Upper lobe of left lung (tissue), 6 donors: ENCODE measurements around the gene MYO1C. TPM values are rescaled to one million over a fixed set of nuclear protein-coding genes. Genes with fewer than 3 reads are reported as not detected.

Experiments
- ATAC-seq, 2 donors: fragments of 200-7000 bp; cut with Tn5 transposase; one replicate each; pipeline ENCODE4 v1.9.1; 2022; ENCODE audit warnings: mild to moderate bottlenecking in 2 of 2, moderate library complexity in 2 of 2; ENCODE audit not compliant: low FRiP score in 2 of 2
- DNase-seq, 2 donors: peaks; one replicate each; pipeline ENCODE4 v3.0.0-alpha.2; 2019 to 2020
- H3K27ac ChIP-seq, 4 donors: fragments of 200-600 bp; sonication (generic); one replicate each; pipeline ENCODE4 v1.5.1; 2016 to 2019
- H3K27me3 ChIP-seq, 4 donors: fragments of 200-600 bp; sonication (generic); one replicate each; pipeline ENCODE4 v1.5.1; 2017 to 2019
- H3K36me3 ChIP-seq, 4 donors: fragments of 200-600 bp; sonication (generic); one replicate each; pipeline ENCODE4 v1.5.1; 2016 to 2019
- H3K4me1 ChIP-seq, 4 donors: fragments of 200-600 bp; sonication (generic); one replicate each; pipeline ENCODE4 v1.5.1; 2018 to 2019
- H3K4me3 ChIP-seq, 4 donors: fragments of 200-600 bp; sonication (generic); one replicate each; pipeline ENCODE4 v1.5.1; 2017 to 2019; ENCODE audit warnings: mild to moderate bottlenecking in 2 of 4, moderate library complexity in 1 of 4
- H3K9me3 ChIP-seq, 4 donors: fragments of 200-600 bp; sonication (generic); one replicate each; pipeline ENCODE4 v1.5.1; 2018 to 2019
- EP300 ChIP-seq, 4 donors: sonication (generic); formaldehyde crosslinking; IDR thresholded peaks; one replicate each; pipeline ENCODE4 v1.5.1; 2017; ENCODE audit warnings: antibody characterized with exemption in 4 of 4, control low read depth in 2 of 4
- POLR2A ChIP-seq, 4 donors: fragments of 450-650 bp; IDR thresholded peaks; one replicate each; pipeline ENCODE4 v1.5.1; 2016 to 2017; ENCODE audit warnings: antibody characterized with exemption in 4 of 4, mild to moderate bottlenecking in 2 of 4
- POLR2AphosphoS5 ChIP-seq, 2 donors: sonication (generic); formaldehyde crosslinking; IDR thresholded peaks; one replicate each; pipeline ENCODE4 v1.5.1; 2017; ENCODE audit warnings: antibody characterized with exemption in 2 of 2
- WGBS, 2 donors: methylation state at CpG; one replicate each; pipeline ENCODE4 v1.1.5; 2017 to 2018; 5-methylcytosine and 5-hydroxymethylcytosine counted together
- total RNA-seq, 6 donors: library from RNA; depleted of rRNA in 4 of 6; stranded (reverse); fragments of >200 nt in 4 of 6; gene quantifications; one replicate each; pipeline versions ENCODE4 v1.1.0 to v1.2.1, GENCODE V29; 2016 to 2021
- TF ChIP-seq, protein P1 (sequence below), 6 experiments: fragments of 450-650 bp in 4 of 6; fragments of 200-600 bp in 2 of 6; sonication (generic) in 2 of 6; IDR thresholded peaks; one replicate each; pipeline ENCODE4 v1.5.1; 2016 to 2019; ENCODE audit warnings: antibody characterized with exemption in 6 of 6
- donor health status: DM: no; HTN: no; CAD: no; lungs with moderate emphysema.
- donor health status: DM: no; HTN: yes; CAD: no; lungs with severe emphysema.

The MYO1C gene
- total RNA-seq, 6 donors from 2014 or later: 186 to 358 (median 266) TPM

- WGBS, 2 donors: 0 to 6% methylated on average over 3 to 9 of the region's 19 CpGs
- Histone ChIP-seq H3K36me3 (peaks cover 13 to 41% (median 30%) of the 10 kb centered on the region in 4 donors), H3K9me3 (no peaks in the 10 kb centered on the region), H3K27ac (peak overlapping the region; percentile 91 to 98 (median 96)), H3K4me1 (peaks cover 37 to 65% (median 46%) of the 10 kb centered on the region in 4 donors), H3K4me3 (peak overlapping the region; percentile 46 to 84 (median 65)), H3K27me3 (no peaks in the 10 kb centered on the region)
- ATAC-seq (peak; percentile 0 to 76), DNase-seq (peak; percentile 81 to 84)
- TF ChIP-seq POLR2AphosphoS5 (IDR thresholded peaks at IDR 0.05) (peak in 1 of 2 donors; percentile 43), EP300 (IDR thresholded peaks at IDR 0.05) (no peak), POLR2A (IDR thresholded peaks at IDR 0.05) (peak in 1 of 4 donors; percentile 32)
- TF ChIP-seq, protein P1, sequence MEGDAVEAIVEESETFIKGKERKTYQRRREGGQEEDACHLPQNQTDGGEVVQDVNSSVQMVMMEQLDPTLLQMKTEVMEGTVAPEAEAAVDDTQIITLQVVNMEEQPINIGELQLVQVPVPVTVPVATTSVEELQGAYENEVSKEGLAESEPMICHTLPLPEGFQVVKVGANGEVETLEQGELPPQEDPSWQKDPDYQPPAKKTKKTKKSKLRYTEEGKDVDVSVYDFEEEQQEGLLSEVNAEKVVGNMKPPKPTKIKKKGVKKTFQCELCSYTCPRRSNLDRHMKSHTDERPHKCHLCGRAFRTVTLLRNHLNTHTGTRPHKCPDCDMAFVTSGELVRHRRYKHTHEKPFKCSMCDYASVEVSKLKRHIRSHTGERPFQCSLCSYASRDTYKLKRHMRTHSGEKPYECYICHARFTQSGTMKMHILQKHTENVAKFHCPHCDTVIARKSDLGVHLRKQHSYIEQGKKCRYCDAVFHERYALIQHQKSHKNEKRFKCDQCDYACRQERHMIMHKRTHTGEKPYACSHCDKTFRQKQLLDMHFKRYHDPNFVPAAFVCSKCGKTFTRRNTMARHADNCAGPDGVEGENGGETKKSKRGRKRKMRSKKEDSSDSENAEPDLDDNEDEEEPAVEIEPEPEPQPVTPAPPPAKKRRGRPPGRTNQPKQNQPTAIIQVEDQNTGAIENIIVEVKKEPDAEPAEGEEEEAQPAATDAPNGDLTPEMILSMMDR (IDR thresholded peaks at IDR 0.05): peak in 3 of 6 experiments; percentile 8 to 55 (median 22)
Observed at GRCh38 chr17:1484676-1485422, 7.6 kb downstream of the MYO1C start.

DNA sequence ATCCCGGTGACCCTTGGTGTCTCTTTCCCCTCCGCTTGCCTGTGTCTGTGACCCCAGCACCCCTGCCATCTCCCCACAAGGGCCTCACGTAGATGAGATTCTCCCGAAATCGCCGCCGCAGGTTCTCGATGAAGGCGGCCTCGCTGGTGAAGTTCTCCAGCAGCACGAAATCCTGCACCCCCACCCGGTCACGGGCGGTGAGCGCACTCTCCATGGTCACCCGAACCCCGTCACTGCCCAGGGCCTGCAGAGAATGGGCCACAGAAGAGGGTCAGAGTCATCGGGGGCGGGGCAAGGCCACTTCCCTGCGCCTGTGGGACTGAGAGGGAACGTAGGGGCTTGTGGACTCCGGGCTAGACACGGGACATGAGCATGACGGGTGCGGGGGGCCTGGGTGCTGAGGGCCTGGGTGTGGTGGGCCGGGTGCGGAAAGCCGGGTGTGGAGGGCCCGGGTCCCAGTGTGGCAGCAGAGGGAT is 8.4 kb downstream of the MYO1C start:
- H3K36me3 ChIP-seq: peaks cover 20 to 49% (median 38%) of the 10 kb centered on the region in 4 donors
- no peaks in the 10 kb centered on the region for H3K9me3 ChIP-seq
- peak overlapping the region; percentile 91 to 98 (median 96) for H3K27ac ChIP-seq
- DNase-seq (peak in 1 of 2 donors; percentile 78), ATAC-seq (no peak)
- H3K4me1 ChIP-seq: peaks cover 29 to 57% (median 39%) of the 10 kb centered on the region in 4 donors
- TF ChIP-seq, protein P1 (IDR thresholded peaks at IDR 0.05): no peak
- TF ChIP-seq EP300 (IDR thresholded peaks at IDR 0.05) (no peak), POLR2AphosphoS5 (IDR thresholded peaks at IDR 0.05) (no peak), POLR2A (IDR thresholded peaks at IDR 0.05) (no peak)
- WGBS, 2 donors: 88% methylated on average over 29 of the region's 29 CpGs
- H3K4me3 ChIP-seq: peak overlapping the region in 3 of 4 donors; percentile 59 to 84 (median 71)
- H3K27me3 ChIP-seq: no peaks in the 10 kb centered on the region

DNA sequence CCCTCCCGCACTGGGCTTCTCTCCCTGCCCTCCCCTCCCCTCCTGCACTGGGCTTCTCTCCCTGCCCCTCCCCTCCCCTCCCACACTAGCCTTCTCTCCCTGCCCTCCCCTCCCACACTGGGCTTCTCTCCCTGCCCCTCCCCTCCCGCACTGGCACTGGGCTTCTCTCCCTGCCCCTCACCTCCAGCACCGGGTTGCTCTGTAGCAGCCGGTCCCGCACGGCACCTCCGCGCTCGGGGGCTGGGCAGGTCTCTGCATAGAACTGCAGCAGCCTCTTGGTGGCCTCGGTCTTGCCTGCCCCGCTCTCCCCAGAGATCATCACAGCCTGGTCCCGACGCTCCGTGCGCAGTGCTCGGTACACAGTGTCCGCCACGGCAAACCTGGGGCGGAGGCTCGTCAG is 9.8 kb downstream of the MYO1C start:
- TF ChIP-seq, protein P1 (IDR thresholded peaks at IDR 0.05): no peak
- Histone ChIP-seq H3K4me3 (no peak overlapping the region), H3K27me3 (no peaks in the 10 kb centered on the region), H3K4me1 (peaks cover 19 to 45% (median 29%) of the 10 kb centered on the region in 4 donors), H3K9me3 (no peaks in the 10 kb centered on the region), H3K27ac (peak overlapping the region in 2 of 4 donors; percentile 76 to 96), H3K36me3 (peaks cover 30 to 63% (median 52%) of the 10 kb centered on the region in 4 donors)
- DNase-seq: peak in 1 of 2 donors; percentile 85
- no peak for ATAC-seq
- WGBS, 2 donors: 67 to 89% methylated on average over 1 to 8 of the region's 20 CpGs

GRCh38 chr17:1481736-1482135 is 10.8 kb downstream of the MYO1C start:
- H3K36me3 ChIP-seq: peaks cover 32 to 72% (median 61%) of the 10 kb centered on the region in 4 donors
- no peak overlapping the region for H3K4me3 ChIP-seq
- peaks cover 11 to 35% (median 20%) of the 10 kb centered on the region in 4 donors for H3K4me1 ChIP-seq
- TF ChIP-seq POLR2A (IDR thresholded peaks at IDR 0.05): no peak
- no peak for TF ChIP-seq EP300 (IDR thresholded peaks at IDR 0.05)
- TF ChIP-seq POLR2AphosphoS5 (IDR thresholded peaks at IDR 0.05): no peak
- TF ChIP-seq, protein P1 (IDR thresholded peaks at IDR 0.05): no peak
- H3K27ac ChIP-seq: no peak overlapping the region
- ATAC-seq (no peak), DNase-seq (no peak)
- no peaks in the 10 kb centered on the region for H3K9me3 ChIP-seq
- WGBS, 2 donors: 78 to 80% methylated on average over 11 of the region's 11 CpGs
- no peaks in the 10 kb centered on the region for H3K27me3 ChIP-seq
